HEK293 (cell line): Measurements from ENCODE around the gene ZNF609.

Source experiments
- KLF1 ChIP-seq: fragments of 450-650 bp; formaldehyde crosslinking; IDR thresholded peaks from 2 replicates; pipeline ENCODE4 v1.5.1; 2016; ENCODE audit warnings: missing biosample characterization, missing genetic modification characterization
- MZF1 ChIP-seq: fragments of 450-650 bp; formaldehyde crosslinking; IDR thresholded peaks from 2 replicates; pipeline ENCODE4 v1.5.1; 2017; ENCODE audit warnings: missing biosample characterization, missing genetic modification characterization, borderline replicate concordance
- SCRT1 ChIP-seq: fragments of 450-650 bp; formaldehyde crosslinking; IDR thresholded peaks from 2 replicates; pipeline ENCODE4 v1.5.1; 2016; ENCODE audit warnings: missing biosample characterization, missing genetic modification characterization, borderline replicate concordance
- ZBTB1 ChIP-seq: fragments of 450-650 bp; formaldehyde crosslinking; IDR thresholded peaks from 2 replicates; pipeline ENCODE4 v1.5.1; 2016; ENCODE audit warnings: missing biosample characterization, missing genetic modification characterization
- ZBTB20 ChIP-seq: fragments of 450-650 bp; formaldehyde crosslinking; IDR thresholded peaks from 2 replicates; pipeline ENCODE4 v1.5.1; 2016; ENCODE audit warnings: missing biosample characterization, missing genetic modification characterization
- ZBTB21 ChIP-seq: fragments of 450-650 bp; formaldehyde crosslinking; IDR thresholded peaks from 2 replicates; pipeline ENCODE4 v1.5.1; 2017; ENCODE audit warnings: missing biosample characterization, missing genetic modification characterization
- ZBTB7A ChIP-seq: fragments of 450-650 bp; formaldehyde crosslinking; IDR thresholded peaks from 2 replicates; pipeline ENCODE4 v1.5.1; 2016; ENCODE audit warnings: low read depth, missing biosample characterization, missing genetic modification characterization
- ZNF174 ChIP-seq: fragments of 450-650 bp; formaldehyde crosslinking; IDR thresholded peaks from 2 replicates; pipeline ENCODE4 v1.5.0; 2017; ENCODE audit warnings: missing biosample characterization, mild to moderate bottlenecking, missing genetic modification characterization
- ZNF302 ChIP-seq: fragments of 450-650 bp; formaldehyde crosslinking; IDR thresholded peaks from 2 replicates; pipeline ENCODE4 v1.5.1; 2016; ENCODE audit warnings: missing biosample characterization, missing genetic modification characterization, low read depth
- ZNF391 ChIP-seq: fragments of 450-650 bp; formaldehyde crosslinking; IDR thresholded peaks from 2 replicates; pipeline ENCODE4 v1.5.1; 2016; ENCODE audit warnings: low read depth, missing biosample characterization, missing genetic modification characterization, borderline replicate concordance
- ZNF558 ChIP-seq: fragments of 450-650 bp; formaldehyde crosslinking; IDR thresholded peaks from 2 replicates; pipeline ENCODE4 v1.5.1; 2016; ENCODE audit warnings: missing biosample characterization, missing genetic modification characterization
- ZNF600 ChIP-seq: fragments of 450-650 bp; formaldehyde crosslinking; IDR thresholded peaks from 2 replicates; pipeline ENCODE4 v1.5.1; 2016; ENCODE audit warnings: missing biosample characterization, missing genetic modification characterization
- ZNF664 ChIP-seq: fragments of 450-650 bp; formaldehyde crosslinking; IDR thresholded peaks from 2 replicates; pipeline ENCODE4 v1.5.1; 2016; ENCODE audit warnings: missing biosample characterization, missing genetic modification characterization
- ZNF707 ChIP-seq: fragments of 450-650 bp; formaldehyde crosslinking; IDR thresholded peaks from 2 replicates; pipeline ENCODE4 v1.5.1; 2016; ENCODE audit warnings: missing biosample characterization, missing genetic modification characterization
- ZNF843 ChIP-seq: fragments of 450-650 bp; formaldehyde crosslinking; IDR thresholded peaks from 2 replicates; pipeline ENCODE4 v1.5.1; 2016; ENCODE audit warnings: missing biosample characterization, missing genetic modification characterization
- TF ChIP-seq, protein P1 (sequence below): fragments of 450-650 bp; formaldehyde crosslinking; IDR thresholded peaks from 2 replicates; pipeline ENCODE4 v1.5.1; 2016; ENCODE audit warnings: missing biosample characterization, missing genetic modification characterization, borderline replicate concordance
- TF ChIP-seq, protein P2 (sequence below): fragments of 450-650 bp; formaldehyde crosslinking; IDR thresholded peaks from 2 replicates; pipeline ENCODE4 v1.5.1; 2016; ENCODE audit warnings: missing biosample characterization, missing genetic modification characterization
- TF ChIP-seq, protein P3 (sequence below): fragments of 450-650 bp; formaldehyde crosslinking; IDR thresholded peaks from 2 replicates; pipeline ENCODE4 v1.5.1; 2017; ENCODE audit warnings: missing biosample characterization, missing genetic modification characterization
- TF ChIP-seq, protein P4 (sequence below): fragments of 450-650 bp; formaldehyde crosslinking; IDR thresholded peaks from 2 replicates; pipeline ENCODE4 v1.5.1; 2016; ENCODE audit warnings: missing biosample characterization, missing genetic modification characterization
- TF ChIP-seq, protein P5 (sequence below): fragments of 450-650 bp; formaldehyde crosslinking; IDR thresholded peaks from 2 replicates; pipeline ENCODE4 v1.5.1; 2016; ENCODE audit warnings: missing biosample characterization, missing genetic modification characterization
- TF ChIP-seq, protein P6 (sequence below): fragments of 450-650 bp; formaldehyde crosslinking; IDR thresholded peaks from 2 replicates; pipeline ENCODE4 v1.5.1; 2016; ENCODE audit warnings: missing biosample characterization, missing genetic modification characterization, borderline replicate concordance

The ZNF609 gene

DNA sequence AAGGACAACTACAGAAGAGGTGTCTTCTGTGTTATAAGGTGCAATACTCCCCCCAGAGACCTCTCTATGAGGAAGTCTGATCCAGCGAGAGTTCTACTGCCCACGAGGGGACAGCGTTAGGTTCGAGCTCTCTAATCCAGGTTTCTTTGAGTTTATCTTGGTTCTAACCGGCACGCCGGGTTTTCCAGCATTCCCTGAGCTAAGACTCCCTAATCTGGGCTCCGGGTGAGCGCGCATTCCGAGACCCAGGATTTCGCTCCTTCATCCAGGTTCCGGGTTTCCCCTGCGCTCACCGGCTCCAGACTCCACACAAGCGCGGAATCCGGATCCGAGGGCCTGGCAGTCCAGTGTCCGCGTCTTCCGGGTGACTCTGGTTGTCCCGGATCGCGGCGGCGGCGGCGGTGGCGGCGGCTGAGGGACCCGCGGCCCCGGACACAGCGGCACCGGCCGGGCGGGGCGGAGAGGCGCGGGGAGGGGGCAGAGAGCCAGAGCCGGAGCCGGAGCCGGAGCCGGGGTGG lies at the start of gene ZNF609 (continued):
- no peak for TF ChIP-seq ZBTB1 (tag by site-specific recombination)
- TF ChIP-seq, protein P1, sequence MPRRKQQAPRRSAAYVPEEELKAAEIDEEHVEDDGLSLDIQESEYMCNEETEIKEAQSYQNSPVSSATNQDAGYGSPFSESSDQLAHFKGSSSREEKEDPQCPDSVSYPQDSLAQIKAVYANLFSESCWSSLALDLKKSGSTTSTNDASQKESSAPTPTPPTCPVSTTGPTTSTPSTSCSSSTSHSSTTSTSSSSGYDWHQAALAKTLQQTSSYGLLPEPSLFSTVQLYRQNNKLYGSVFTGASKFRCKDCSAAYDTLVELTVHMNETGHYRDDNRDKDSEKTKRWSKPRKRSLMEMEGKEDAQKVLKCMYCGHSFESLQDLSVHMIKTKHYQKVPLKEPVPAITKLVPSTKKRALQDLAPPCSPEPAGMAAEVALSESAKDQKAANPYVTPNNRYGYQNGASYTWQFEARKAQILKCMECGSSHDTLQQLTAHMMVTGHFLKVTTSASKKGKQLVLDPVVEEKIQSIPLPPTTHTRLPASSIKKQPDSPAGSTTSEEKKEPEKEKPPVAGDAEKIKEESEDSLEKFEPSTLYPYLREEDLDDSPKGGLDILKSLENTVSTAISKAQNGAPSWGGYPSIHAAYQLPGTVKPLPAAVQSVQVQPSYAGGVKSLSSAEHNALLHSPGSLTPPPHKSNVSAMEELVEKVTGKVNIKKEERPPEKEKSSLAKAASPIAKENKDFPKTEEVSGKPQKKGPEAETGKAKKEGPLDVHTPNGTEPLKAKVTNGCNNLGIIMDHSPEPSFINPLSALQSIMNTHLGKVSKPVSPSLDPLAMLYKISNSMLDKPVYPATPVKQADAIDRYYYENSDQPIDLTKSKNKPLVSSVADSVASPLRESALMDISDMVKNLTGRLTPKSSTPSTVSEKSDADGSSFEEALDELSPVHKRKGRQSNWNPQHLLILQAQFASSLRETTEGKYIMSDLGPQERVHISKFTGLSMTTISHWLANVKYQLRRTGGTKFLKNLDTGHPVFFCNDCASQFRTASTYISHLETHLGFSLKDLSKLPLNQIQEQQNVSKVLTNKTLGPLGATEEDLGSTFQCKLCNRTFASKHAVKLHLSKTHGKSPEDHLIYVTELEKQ (tag by site-specific recombination), result peak; percentile 66; the same call in 1 of the 2 replicates
- peak; percentile 60; the same call in 1 of the 2 replicates for TF ChIP-seq ZNF843 (tag by site-specific recombination)
- no peak for TF ChIP-seq ZNF707
- peak; percentile 50; the same call in 1 of the 2 replicates for TF ChIP-seq ZBTB7A (tag by site-specific recombination)
- TF ChIP-seq ZBTB21 (tag by site-specific recombination), result peak; percentile 33; the same call in 1 of the 2 replicates
- TF ChIP-seq SCRT1 (tag by site-specific recombination), result 0 out of 2 replicates have a peak, but pooled peaks have one; percentile 16
- TF ChIP-seq ZNF558 (tag by site-specific recombination), result peak; percentile 78
- peak; percentile 93; the same call in 1 of the 2 replicates for TF ChIP-seq ZNF391 (tag by site-specific recombination)
- peak; percentile 55 for TF ChIP-seq KLF1 (tag by site-specific recombination)
- TF ChIP-seq, protein P2, sequence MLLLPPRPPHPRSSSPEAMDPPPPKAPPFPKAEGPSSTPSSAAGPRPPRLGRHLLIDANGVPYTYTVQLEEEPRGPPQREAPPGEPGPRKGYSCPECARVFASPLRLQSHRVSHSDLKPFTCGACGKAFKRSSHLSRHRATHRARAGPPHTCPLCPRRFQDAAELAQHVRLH (tag by site-specific recombination), result peak; percentile 80
- peak; percentile 100 for TF ChIP-seq ZBTB20 (tag by site-specific recombination)
- peak; percentile 25; the same call in 1 of the 2 replicates for TF ChIP-seq ZNF664 (tag by site-specific recombination)
- TF ChIP-seq, protein P3, sequence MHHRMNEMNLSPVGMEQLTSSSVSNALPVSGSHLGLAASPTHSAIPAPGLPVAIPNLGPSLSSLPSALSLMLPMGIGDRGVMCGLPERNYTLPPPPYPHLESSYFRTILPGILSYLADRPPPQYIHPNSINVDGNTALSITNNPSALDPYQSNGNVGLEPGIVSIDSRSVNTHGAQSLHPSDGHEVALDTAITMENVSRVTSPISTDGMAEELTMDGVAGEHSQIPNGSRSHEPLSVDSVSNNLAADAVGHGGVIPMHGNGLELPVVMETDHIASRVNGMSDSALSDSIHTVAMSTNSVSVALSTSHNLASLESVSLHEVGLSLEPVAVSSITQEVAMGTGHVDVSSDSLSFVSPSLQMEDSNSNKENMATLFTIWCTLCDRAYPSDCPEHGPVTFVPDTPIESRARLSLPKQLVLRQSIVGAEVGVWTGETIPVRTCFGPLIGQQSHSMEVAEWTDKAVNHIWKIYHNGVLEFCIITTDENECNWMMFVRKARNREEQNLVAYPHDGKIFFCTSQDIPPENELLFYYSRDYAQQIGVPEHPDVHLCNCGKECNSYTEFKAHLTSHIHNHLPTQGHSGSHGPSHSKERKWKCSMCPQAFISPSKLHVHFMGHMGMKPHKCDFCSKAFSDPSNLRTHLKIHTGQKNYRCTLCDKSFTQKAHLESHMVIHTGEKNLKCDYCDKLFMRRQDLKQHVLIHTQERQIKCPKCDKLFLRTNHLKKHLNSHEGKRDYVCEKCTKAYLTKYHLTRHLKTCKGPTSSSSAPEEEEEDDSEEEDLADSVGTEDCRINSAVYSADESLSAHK (tag by site-specific recombination), result peak; percentile 66; the same call in 1 of the 2 replicates
- TF ChIP-seq, protein P4, sequence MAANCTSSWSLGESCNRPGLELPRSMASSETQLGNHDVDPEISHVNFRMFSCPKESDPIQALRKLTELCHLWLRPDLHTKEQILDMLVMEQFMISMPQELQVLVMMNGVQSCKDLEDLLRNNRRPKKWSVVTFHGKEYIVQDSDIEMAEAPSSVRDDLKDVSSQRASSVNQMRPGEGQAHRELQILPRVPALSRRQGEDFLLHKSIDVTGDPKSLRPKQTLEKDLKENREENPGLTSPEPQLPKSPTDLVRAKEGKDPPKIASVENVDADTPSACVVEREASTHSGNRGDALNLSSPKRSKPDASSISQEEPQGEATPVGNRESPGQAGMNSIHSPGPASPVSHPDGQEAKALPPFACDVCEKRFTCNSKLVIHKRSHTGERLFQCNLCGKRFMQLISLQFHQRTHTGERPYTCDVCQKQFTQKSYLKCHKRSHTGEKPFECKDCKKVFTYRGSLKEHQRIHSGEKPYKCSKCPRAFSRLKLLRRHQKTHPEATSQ (tag by site-specific recombination), result peak; percentile 82; the same call in 1 of the 2 replicates
- no peak for TF ChIP-seq ZNF302
- TF ChIP-seq MZF1, result peak; percentile 58; the same call in 1 of the 2 replicates
- peak; percentile 66; the same call in 1 of the 2 replicates for TF ChIP-seq ZNF600 (tag by site-specific recombination)
- TF ChIP-seq, protein P5, sequence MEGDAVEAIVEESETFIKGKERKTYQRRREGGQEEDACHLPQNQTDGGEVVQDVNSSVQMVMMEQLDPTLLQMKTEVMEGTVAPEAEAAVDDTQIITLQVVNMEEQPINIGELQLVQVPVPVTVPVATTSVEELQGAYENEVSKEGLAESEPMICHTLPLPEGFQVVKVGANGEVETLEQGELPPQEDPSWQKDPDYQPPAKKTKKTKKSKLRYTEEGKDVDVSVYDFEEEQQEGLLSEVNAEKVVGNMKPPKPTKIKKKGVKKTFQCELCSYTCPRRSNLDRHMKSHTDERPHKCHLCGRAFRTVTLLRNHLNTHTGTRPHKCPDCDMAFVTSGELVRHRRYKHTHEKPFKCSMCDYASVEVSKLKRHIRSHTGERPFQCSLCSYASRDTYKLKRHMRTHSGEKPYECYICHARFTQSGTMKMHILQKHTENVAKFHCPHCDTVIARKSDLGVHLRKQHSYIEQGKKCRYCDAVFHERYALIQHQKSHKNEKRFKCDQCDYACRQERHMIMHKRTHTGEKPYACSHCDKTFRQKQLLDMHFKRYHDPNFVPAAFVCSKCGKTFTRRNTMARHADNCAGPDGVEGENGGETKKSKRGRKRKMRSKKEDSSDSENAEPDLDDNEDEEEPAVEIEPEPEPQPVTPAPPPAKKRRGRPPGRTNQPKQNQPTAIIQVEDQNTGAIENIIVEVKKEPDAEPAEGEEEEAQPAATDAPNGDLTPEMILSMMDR, result peak; percentile 36; the same call in 1 of the 2 replicates
- no peak for TF ChIP-seq ZNF174 (tag by site-specific recombination)
- TF ChIP-seq, protein P6, sequence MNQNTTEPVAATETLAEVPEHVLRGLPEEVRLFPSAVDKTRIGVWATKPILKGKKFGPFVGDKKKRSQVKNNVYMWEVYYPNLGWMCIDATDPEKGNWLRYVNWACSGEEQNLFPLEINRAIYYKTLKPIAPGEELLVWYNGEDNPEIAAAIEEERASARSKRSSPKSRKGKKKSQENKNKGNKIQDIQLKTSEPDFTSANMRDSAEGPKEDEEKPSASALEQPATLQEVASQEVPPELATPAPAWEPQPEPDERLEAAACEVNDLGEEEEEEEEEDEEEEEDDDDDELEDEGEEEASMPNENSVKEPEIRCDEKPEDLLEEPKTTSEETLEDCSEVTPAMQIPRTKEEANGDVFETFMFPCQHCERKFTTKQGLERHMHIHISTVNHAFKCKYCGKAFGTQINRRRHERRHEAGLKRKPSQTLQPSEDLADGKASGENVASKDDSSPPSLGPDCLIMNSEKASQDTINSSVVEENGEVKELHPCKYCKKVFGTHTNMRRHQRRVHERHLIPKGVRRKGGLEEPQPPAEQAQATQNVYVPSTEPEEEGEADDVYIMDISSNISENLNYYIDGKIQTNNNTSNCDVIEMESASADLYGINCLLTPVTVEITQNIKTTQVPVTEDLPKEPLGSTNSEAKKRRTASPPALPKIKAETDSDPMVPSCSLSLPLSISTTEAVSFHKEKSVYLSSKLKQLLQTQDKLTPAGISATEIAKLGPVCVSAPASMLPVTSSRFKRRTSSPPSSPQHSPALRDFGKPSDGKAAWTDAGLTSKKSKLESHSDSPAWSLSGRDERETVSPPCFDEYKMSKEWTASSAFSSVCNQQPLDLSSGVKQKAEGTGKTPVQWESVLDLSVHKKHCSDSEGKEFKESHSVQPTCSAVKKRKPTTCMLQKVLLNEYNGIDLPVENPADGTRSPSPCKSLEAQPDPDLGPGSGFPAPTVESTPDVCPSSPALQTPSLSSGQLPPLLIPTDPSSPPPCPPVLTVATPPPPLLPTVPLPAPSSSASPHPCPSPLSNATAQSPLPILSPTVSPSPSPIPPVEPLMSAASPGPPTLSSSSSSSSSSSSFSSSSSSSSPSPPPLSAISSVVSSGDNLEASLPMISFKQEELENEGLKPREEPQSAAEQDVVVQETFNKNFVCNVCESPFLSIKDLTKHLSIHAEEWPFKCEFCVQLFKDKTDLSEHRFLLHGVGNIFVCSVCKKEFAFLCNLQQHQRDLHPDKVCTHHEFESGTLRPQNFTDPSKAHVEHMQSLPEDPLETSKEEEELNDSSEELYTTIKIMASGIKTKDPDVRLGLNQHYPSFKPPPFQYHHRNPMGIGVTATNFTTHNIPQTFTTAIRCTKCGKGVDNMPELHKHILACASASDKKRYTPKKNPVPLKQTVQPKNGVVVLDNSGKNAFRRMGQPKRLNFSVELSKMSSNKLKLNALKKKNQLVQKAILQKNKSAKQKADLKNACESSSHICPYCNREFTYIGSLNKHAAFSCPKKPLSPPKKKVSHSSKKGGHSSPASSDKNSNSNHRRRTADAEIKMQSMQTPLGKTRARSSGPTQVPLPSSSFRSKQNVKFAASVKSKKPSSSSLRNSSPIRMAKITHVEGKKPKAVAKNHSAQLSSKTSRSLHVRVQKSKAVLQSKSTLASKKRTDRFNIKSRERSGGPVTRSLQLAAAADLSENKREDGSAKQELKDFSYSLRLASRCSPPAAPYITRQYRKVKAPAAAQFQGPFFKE (tag by site-specific recombination), result no peak
